Sigmoid colon (tissue), 7 donors: Measurements from ENCODE around the gene MRNIP. TPM values are rescaled to one million over a fixed set of nuclear protein-coding genes. Genes with fewer than 3 reads are reported as not detected.
A peak's percentile ranks its signal among the peaks of the same experiment; 100 is the strongest.

Experiments
- DNase-seq: peaks from one replicate; pipeline ENCODE4 v3.0.0-alpha.2; 2019
- H3K27ac ChIP-seq, 4 donors: fragments of 200-600 bp; sonication (generic); one replicate each; pipeline ENCODE4 v1.5.1; 2016 to 2019; ENCODE audit warnings: mild to moderate bottlenecking in 1 of 4
- H3K27me3 ChIP-seq, 3 donors: fragments of 200-600 bp; sonication (generic); one replicate each; pipeline ENCODE4 v1.5.1; 2019; ENCODE audit warnings: mild to moderate bottlenecking in 1 of 3
- H3K36me3 ChIP-seq, 4 donors: fragments of 200-600 bp; sonication (generic); one replicate each; pipeline ENCODE4 v1.5.1; 2016 to 2019
- H3K4me1 ChIP-seq, 4 donors: fragments of 200-600 bp; sonication (generic); one replicate each; pipeline ENCODE4 v1.5.1; 2017 to 2019
- H3K4me3 ChIP-seq, 4 donors: fragments of 200-600 bp; sonication (generic); one replicate each; pipeline ENCODE4 v1.5.1; 2017 to 2019; ENCODE audit warnings: mild to moderate bottlenecking in 2 of 4, moderate library complexity in 1 of 4
- H3K9me3 ChIP-seq, 4 donors: fragments of 200-600 bp in 3 of 4; sonication (generic) in 3 of 4; one replicate each; pipeline versions ENCODE4 v1.5.1 to v1.6.1; 2013 to 2019
- CTCF ChIP-seq, 4 experiments: fragments of 450-650 bp in 3 of 4; fragments of 200-600 bp in 1 of 4; IDR thresholded peaks; one replicate each; pipeline ENCODE4 v1.5.1; 2016 to 2019; ENCODE audit warnings: antibody characterized with exemption in 4 of 4, mild to moderate bottlenecking in 3 of 4, moderate library complexity in 2 of 4
- EP300 ChIP-seq, 4 donors: sonication (generic); formaldehyde crosslinking; IDR thresholded peaks; one replicate each; pipeline ENCODE4 v1.6.1; 2017; ENCODE audit warnings: antibody characterized with exemption in 4 of 4
- POLR2A ChIP-seq, 2 donors: fragments of 450-650 bp; IDR thresholded peaks; one replicate each; pipeline ENCODE4 v1.6.1; 2016; ENCODE audit warnings: antibody characterized with exemption in 2 of 2, mild to moderate bottlenecking in 2 of 2, moderate library complexity in 2 of 2
- POLR2AphosphoS5 ChIP-seq, 4 donors: sonication (generic); formaldehyde crosslinking; IDR thresholded peaks; one replicate each; pipeline ENCODE4 v1.6.1; 2017; ENCODE audit warnings: antibody characterized with exemption in 4 of 4
- WGBS, 2 donors: extraction: QIAGEN DNeasy Blood & Tissue Kit; methylation state at CpG; one replicate each; pipeline ENCODE4 v1.1.7; 2013; 5-methylcytosine and 5-hydroxymethylcytosine counted together
- intact Hi-C: fragments of 100-400 bp; cut with DNase I; formaldehyde crosslinking; loops from one replicate; pipeline ENCODE4 v1.15.1; 2023
- polyA plus RNA-seq, 3 donors: library from polyadenylated mRNA; stranded (reverse); fragments of 200-250 nt; gene quantifications; one replicate each; pipeline ENCODE4 v1.2.3, GENCODE V29; 2013
- total RNA-seq, 4 donors: library from RNA; depleted of rRNA; stranded (reverse); fragments of >200 nt; gene quantifications; one replicate each; pipeline ENCODE4 v1.1.0, GENCODE V29; 2016
- donor health status: healthy with polysubstance abuse.
- donor health status: Bipolar disorder and iron deficiency.
- donor health status: healthy.

MRNIP gene
- total and polyA plus RNA-seq, 7 donors, result 8.3 to 59.8 (median 30.7) TPM

- Histone ChIP-seq H3K27me3 (no peaks in the 10 kb centered on the region), H3K9me3 (no peaks in the 10 kb centered on the region), H3K4me1 (peaks cover 0 to 19% (median 17%) of the 10 kb centered on the region in 4 donors), H3K4me3 (no peak overlapping the region), H3K36me3 (peaks cover 0 to 14% (median 0%) of the 10 kb centered on the region in 4 donors), H3K27ac (no peak overlapping the region)
- DNase-seq, result no peak
- intact Hi-C loops, result no loop called here
- no peak for TF ChIP-seq CTCF (IDR thresholded peaks at IDR 0.05)
- TF ChIP-seq POLR2AphosphoS5 (IDR thresholded peaks at IDR 0.05), result no peak
- no peak for TF ChIP-seq POLR2A (IDR thresholded peaks at IDR 0.05)
- TF ChIP-seq EP300 (IDR thresholded peaks at IDR 0.05), result no peak
- 86 to 94% methylated on average over 5 of the region's 5 CpGs for WGBS, 2 donors
Measured at GRCh38 chr5:179812997-179813607, 45.5 kb downstream of the MRNIP start.

- H3K4me1 ChIP-seq, result peaks cover 0 to 19% (median 16%) of the 10 kb centered on the region in 4 donors
- H3K9me3 ChIP-seq, result no peaks in the 10 kb centered on the region
- WGBS, 2 donors, result 96 to 97% methylated on average over 27 of the region's 27 CpGs
- H3K27me3 ChIP-seq, result no peaks in the 10 kb centered on the region
- TF ChIP-seq CTCF (IDR thresholded peaks at IDR 0.05) (no peak), EP300 (IDR thresholded peaks at IDR 0.05) (no peak), POLR2AphosphoS5 (IDR thresholded peaks at IDR 0.05) (no peak), POLR2A (IDR thresholded peaks at IDR 0.05) (no peak)
- intact Hi-C loops, result no loop called here
- H3K4me3 ChIP-seq, result no peak overlapping the region
- peak; percentile 52 for DNase-seq
- H3K36me3 ChIP-seq, result peaks cover 0 to 14% (median 0%) of the 10 kb centered on the region in 4 donors
- no peak overlapping the region for H3K27ac ChIP-seq
Measured at GRCh38 chr5:179812135-179812825, 46.3 kb downstream of the MRNIP start.

- intact Hi-C loops, result loop anchor here (2.0 to 5.0 kb wide), 4 partner anchors 14 to 184 kb away; partner anchors contain the start of genes HNRNPH1, MRNIP, SQSTM1 and TBC1D9B
- Histone ChIP-seq H3K27me3 (no peaks in the 10 kb centered on the region), H3K4me3 (peak within 1 kb of the TSS; percentile 84 to 98 (median 90)), H3K27ac (peak within 1 kb of the TSS; percentile 95 to 99 (median 98)), H3K4me1 (peaks cover 0 to 53% (median 49%) of the 10 kb centered on the region in 4 donors), H3K9me3 (no peaks in the 10 kb centered on the region), H3K36me3 (peaks cover 0 to under 1% (median under 1%) of the 10 kb centered on the region in 4 donors)
- WGBS, 2 donors, result 0% methylated on average over 108 of the region's 108 CpGs
- peak; percentile 86 for DNase-seq
- TF ChIP-seq EP300 (IDR thresholded peaks at IDR 0.05) (no peak), POLR2AphosphoS5 (IDR thresholded peaks at IDR 0.05) (peak; percentile 29 to 78 (median 53))
Measured at GRCh38 chr5:179806250-179807048, 52.2 kb downstream of the MRNIP start, which contains the start of gene MGAT4B. TSS of gene MGAT4B (minus strand) at chr5:179806866. CDS start at chr5:179806583, 283 bp downstream.

GRCh38 chr5:179805529-179806249 lies 52.9 kb downstream of the MRNIP start:
- Histone ChIP-seq H3K27ac (peak overlapping the region; percentile 95 to 99 (median 98)), H3K27me3 (no peaks in the 10 kb centered on the region), H3K4me3 (peak overlapping the region; percentile 84 to 98 (median 90)), H3K36me3 (peaks cover 0 to 8% (median 4%) of the 10 kb centered on the region in 4 donors), H3K4me1 (peaks cover 0 to 53% (median 50%) of the 10 kb centered on the region in 4 donors), H3K9me3 (no peaks in the 10 kb centered on the region)
- no peak for TF ChIP-seq EP300 (IDR thresholded peaks at IDR 0.05)
- peak in 1 of 2 donors; percentile 3 for TF ChIP-seq POLR2A (IDR thresholded peaks at IDR 0.05)
- peak in 1 of 4 donors; percentile 27 for TF ChIP-seq POLR2AphosphoS5 (IDR thresholded peaks at IDR 0.05)
- TF ChIP-seq CTCF (IDR thresholded peaks at IDR 0.05), result no peak
- intact Hi-C loops, result loop anchor here (2.0 to 5.0 kb wide), 4 partner anchors 15 to 183 kb away; partner anchors contain the start of genes HNRNPH1, MRNIP, SQSTM1 and TBC1D9B
- DNase-seq, result peak; percentile 77
- 2 to 10% methylated on average over 65 of the region's 65 CpGs for WGBS, 2 donors
